SK-N-MC (cell line): ENCODE measurements around the gene FOXP1.

Source experiments
- EZH2 ChIP-seq: fragments of 200-600 bp; sonication (generic); IDR thresholded peaks from one replicate; pipeline ENCODE4 v1.6.1; 2017; ENCODE audit warnings: antibody characterized with exemption
- FOXP2 ChIP-seq: optimal IDR thresholded peaks from 2 replicates; pipeline ENCODE3; 2011; ENCODE audit warnings: mild to moderate bottlenecking, moderate library complexity; ENCODE audit not compliant: insufficient read depth; ENCODE audit errors: extremely low read length, control extremely low read depth

DNA sequence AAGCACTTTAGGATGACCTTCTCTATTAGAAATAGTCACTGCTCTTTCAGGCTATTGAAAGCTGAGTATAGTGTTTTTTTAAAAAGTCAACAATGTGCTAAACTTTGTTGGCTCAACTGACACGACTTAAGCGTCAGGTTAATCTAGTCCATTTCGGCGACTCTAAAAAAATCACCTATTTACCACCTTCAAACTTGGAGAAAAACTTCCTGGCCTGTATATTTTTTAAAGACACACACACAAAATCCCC lies 517.8 kb downstream of the FOXP1 start:
- TF ChIP-seq EZH2: no peak
- TF ChIP-seq FOXP2: no peak
